NCI-H2171 treated with DMSO at 0.1 percent for 48 hours (cell line): ENCODE results near the gene NRN1L.
"Not testable (repeated sequence)": the region's sequence is repeated elsewhere in the genome, so short reads cannot be mapped to it uniquely, and the experiment has no call there.

Experiments used
- DNase-seq: peaks from one replicate; lab custom pipeline; 2025; lab: John Stamatoyannopoulos, UW

The NRN1L gene

GRCh38 chr16:67860589-67861398 is 23.9 kb upstream of the NRN1L start:
- no peak for DNase-seq

DNA sequence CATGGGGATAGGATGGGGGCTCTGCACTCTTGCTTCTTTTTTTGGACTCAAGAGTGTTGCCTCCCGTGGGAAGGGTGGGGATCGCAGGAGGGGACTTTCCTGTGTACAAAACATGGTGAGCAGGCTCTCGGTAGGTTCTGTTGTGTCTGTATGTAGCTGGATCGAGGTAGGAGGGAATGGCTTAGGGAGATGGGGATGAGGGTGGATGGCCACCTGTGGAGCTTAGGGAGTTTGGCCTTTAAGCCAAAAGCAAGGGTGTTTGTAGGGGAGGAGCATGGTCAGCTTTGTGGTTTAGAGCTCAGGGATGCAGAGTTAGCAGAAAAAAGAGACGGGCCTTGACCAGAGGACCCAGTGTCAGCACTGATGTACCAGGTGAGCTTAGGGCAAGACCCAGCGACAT is 22.8 kb upstream of the NRN1L start:
- DNase-seq: no peak

- no peak for DNase-seq
Observed at GRCh38 chr16:67862623-67863583, 21.8 kb upstream of the NRN1L start.

GRCh38 chr16:67864044-67864443 is 20.6 kb upstream of the NRN1L start:
- DNase-seq: not testable (repeated sequence)

- no peak for DNase-seq
Observed at GRCh38 chr16:67864594-67864993, 20.1 kb upstream of the NRN1L start.

DNA sequence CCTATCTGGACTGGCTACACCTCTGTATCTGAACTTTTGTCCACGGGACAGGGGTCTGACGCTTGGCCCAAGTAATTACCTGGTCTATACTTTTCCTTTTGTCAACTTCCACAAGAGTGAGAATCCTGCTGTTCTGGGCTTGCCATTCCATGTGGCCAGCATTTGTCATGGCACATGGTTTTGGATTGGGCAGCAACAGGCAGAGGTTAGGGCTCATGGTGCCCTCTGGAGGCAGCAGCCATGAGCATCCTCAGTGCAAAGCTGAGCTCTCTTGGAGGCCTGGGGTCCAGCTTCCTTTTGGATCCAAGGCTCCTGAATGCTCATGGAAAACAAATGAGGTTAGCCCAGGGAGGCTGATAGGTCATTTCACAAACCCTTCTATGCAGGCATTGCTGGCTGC is 19.4 kb upstream of the NRN1L start:
- DNase-seq: peak; percentile 12

- no peak for DNase-seq
Observed at GRCh38 chr16:67868290-67868689, 16.4 kb upstream of the NRN1L start.

- no peak for DNase-seq
Observed at GRCh38 chr16:67869653-67870052, 15.0 kb upstream of the NRN1L start.

GRCh38 chr16:67871256-67871655 is 13.4 kb upstream of the NRN1L start:
- DNase-seq: no peak

GRCh38 chr16:67872131-67872630 is 12.5 kb upstream of the NRN1L start:
- DNase-seq: no peak

GRCh38 chr16:67872631-67873434 is 11.9 kb upstream of the NRN1L start, which contains the start of gene EDC4:
EDC4 (plus strand) TSS chr16:67873052; CDS start chr16:67873262, 210 bp downstream.
- peak; percentile 59 for DNase-seq

DNA sequence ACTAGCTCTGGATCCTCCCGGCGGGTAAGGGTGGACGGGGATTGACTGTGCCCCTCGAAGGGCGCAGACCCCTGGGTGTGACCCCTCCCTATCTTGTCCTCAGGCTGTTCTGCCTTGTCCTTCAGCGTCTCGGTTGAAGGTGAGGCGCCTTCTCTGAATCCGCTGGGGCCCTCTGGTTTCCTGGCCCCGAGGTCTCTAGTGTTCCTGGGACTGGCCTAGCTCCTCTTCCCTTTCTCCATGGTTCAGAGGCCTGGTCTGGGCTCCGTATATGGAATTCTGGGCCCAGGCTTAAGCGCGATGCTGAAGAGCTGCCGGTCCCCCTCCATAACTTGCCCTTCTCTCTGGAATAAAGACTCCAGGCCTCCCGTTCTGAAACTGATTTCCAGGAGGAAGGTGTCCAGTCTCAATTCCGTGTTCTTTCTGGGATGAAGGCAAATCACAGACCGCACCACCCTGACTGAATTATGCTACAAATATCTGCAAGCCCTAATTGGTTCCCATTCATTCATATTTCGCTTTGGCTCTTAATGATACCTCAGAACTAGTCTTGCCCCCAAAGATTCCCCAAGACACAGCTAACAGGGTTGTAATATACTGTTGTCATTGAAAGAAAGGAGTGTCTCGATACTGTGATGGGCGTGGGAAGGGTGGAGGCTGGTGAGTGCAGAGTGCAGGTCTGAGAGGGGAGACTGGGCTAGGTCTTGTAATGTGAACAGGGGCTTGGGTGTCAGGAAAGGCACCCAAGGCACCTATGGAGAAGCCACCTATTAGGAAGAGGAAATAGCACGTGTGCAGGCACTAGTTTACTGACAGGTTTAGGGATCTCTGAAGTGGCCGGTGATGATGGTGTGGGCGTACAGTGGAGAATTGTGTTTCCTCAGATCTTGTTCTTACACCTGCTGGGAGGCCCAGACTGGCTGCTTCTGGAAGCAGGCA is 11.0 kb upstream of the NRN1L start:
- DNase-seq: no peak

DNA sequence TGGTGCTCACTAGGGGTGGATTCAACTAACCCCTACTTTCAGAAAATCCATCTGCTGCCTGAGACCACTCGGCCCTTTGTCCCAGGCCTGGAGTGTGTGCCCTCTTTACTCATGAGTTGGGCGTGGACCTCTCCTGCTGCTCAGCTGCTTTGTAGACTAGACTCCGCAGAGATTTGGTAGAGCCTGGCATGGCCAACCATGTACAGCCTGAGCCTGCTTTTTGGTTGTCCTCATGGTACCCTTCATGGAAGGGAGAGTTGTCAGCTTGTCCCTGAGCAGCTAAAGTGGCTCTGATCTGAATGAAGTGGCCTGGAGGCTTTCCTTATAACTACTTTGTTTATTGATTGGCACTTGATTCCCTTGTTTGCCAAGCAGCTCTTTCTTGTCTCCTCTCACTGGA is 10.3 kb upstream of the NRN1L start:
- no peak for DNase-seq

- DNase-seq: no peak
Observed at GRCh38 chr16:67877064-67877463, 7.6 kb upstream of the NRN1L start.

GRCh38 chr16:67878232-67878631 is 6.5 kb upstream of the NRN1L start:
- DNase-seq: no peak

DNA sequence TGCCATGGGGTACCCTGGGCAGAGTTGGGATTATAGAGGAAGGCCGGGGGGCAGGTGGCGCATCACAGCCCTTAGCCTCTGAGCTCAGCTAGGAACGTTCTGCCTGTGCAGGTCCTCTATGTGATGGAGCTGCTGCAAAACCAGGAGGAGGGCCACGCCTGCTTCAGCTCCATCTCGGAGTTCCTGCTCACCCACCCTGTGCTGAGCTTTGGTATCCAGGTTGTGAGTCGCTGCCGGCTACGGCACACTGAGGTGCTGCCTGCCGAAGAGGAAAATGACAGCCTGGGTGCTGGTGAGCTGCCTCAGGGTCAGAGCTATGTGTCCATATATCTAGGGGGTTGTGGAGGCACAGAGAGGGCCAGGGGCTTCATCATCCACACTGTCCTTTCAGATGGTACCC is 5.8 kb upstream of the NRN1L start:
- no peak for DNase-seq

- no peak for DNase-seq
Observed at GRCh38 chr16:67879462-67879861, 5.2 kb upstream of the NRN1L start.

DNA sequence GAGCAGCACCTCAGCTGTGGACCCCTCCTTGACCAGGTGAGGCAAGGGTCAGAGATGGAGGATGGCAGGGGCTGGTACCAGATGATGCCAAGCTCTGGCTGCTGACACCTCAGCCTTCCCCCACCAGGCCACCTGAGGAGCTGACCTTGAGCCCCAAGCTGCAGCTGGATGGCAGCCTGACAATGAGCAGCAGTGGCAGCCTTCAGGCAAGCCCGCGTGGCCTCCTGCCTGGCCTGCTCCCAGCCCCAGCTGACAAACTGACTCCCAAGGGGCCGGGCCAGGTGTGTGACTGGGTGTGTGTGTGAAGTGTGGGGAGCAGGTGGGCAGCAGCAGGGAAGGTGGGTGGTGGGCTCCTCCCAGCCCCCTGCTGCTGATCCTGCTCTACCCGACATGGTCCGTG is 4.7 kb upstream of the NRN1L start:
- DNase-seq: peak; percentile 7

- no peak for DNase-seq
Observed at GRCh38 chr16:67880584-67880983, 4.1 kb upstream of the NRN1L start.

DNA sequence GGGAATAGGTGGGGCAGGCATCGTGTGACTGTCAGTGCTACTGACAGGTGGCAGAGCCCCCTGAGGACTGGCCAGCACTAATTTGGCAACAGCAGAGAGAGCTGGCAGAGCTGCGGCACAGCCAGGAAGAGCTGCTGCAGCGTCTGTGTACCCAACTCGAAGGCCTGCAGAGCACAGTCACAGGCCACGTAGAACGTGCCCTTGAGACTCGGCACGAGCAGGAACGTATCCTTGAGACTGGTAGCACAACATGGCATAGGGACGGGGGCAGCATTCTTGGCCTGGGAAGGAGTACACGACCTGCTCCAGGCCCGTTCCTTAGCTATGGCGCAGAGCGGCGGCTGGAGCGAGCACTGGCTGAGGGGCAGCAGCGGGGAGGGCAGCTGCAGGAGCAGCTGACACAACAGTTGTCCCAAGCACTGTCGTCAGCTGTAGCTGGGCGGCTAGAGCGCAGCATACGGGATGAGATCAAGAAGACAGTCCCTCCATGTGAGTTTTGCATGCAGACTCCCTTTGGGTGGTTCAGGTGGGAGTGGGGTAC is 3.0 kb upstream of the NRN1L start:
- peak; percentile 6 for DNase-seq
